Keratinocyte (primary cell): ENCODE results near the gene CMTM7. TPM values are rescaled to one million over a fixed set of nuclear protein-coding genes. Genes with fewer than 3 reads are reported as not detected.

Experiments used
- DNase-seq: peaks from one replicate; pipeline ENCODE4 v3.0.0-alpha.2; 2011; ENCODE audit warnings: low read depth, missing footprints, low spot score
- FAIRE-seq: peaks from 2 replicates; lab custom pipeline; 2011; peaks lifted over from hg19 to GRCh38; lab: Jason Lieb, UNC
- H2AFZ ChIP-seq: 2 replicates; pipeline ENCODE4 v1.6.0; 2012; ENCODE audit warnings: low read length, control low read depth, inconsistent platforms; ENCODE audit not compliant: control insufficient read depth
- H3K27ac ChIP-seq: 2 replicates; pipeline ENCODE4 v1.5.1; 2011; ENCODE audit warnings: low read length; ENCODE audit not compliant: control insufficient read depth, insufficient read depth
- H3K27me3 ChIP-seq: 3 replicates; pipeline ENCODE4 v1.6.0; 2011; ENCODE audit warnings: low read length; ENCODE audit not compliant: control insufficient read depth, insufficient read depth; ENCODE audit errors: extremely low read depth
- H3K36me3 ChIP-seq, 2 experiments: 2 replicates in 1 of 2; 3 replicates in 1 of 2; pipeline ENCODE4 v1.5.1; 2011; ENCODE audit warnings: low read length in 2 of 2, mild to moderate bottlenecking in 1 of 2; ENCODE audit not compliant: control insufficient read depth in 2 of 2, insufficient read depth in 2 of 2; ENCODE audit errors: extremely low read depth in 1 of 2
- H3K4me1 ChIP-seq: 3 replicates; pipeline ENCODE4 v1.5.1; 2011; ENCODE audit warnings: low read length; ENCODE audit not compliant: control insufficient read depth, insufficient read depth; ENCODE audit errors: extremely low read depth
- H3K4me2 ChIP-seq: 3 replicates; pipeline ENCODE4 v1.6.0; 2011; ENCODE audit warnings: low read depth, low read length; ENCODE audit not compliant: control insufficient read depth, insufficient read depth; ENCODE audit errors: extremely low read depth
- H3K4me3 ChIP-seq, 3 experiments: fragments of 200-600 bp in 1 of 3; sonication (generic) in 1 of 3; 2 replicates in 2 of 3; 3 replicates in 1 of 3; pipeline ENCODE4 v1.5.1; 2011 to 2016; ENCODE audit warnings: low read length in 3 of 3, mild to moderate bottlenecking in 3 of 3, control low read depth in 2 of 3, inconsistent platforms in 1 of 3, low read depth in 1 of 3, mixed read lengths in 1 of 3, mixed run types in 1 of 3, moderate library complexity in 1 of 3; ENCODE audit not compliant: control insufficient read depth in 2 of 3, insufficient read depth in 2 of 3; ENCODE audit errors: extremely low read depth in 1 of 3
- H3K79me2 ChIP-seq: 2 replicates; pipeline ENCODE4 v1.6.0; 2012; ENCODE audit warnings: low read length; ENCODE audit not compliant: control insufficient read depth, insufficient read depth
- H3K9ac ChIP-seq: 3 replicates; pipeline ENCODE4 v1.6.0; 2011; ENCODE audit warnings: low read length; ENCODE audit not compliant: control insufficient read depth, insufficient read depth; ENCODE audit errors: extremely low read depth
- H3K9me1 ChIP-seq: 3 replicates; pipeline ENCODE4 v1.6.0; 2011; ENCODE audit warnings: low read length; ENCODE audit not compliant: control insufficient read depth, insufficient read depth; ENCODE audit errors: extremely low read depth
- H3K9me3 ChIP-seq: 2 replicates; pipeline ENCODE4 v1.5.1; 2012; ENCODE audit warnings: low read depth, low read length; ENCODE audit not compliant: control insufficient read depth
- H4K20me1 ChIP-seq: 3 replicates; pipeline ENCODE4 v1.6.0; 2011; ENCODE audit warnings: low read length; ENCODE audit not compliant: control insufficient read depth, insufficient read depth; ENCODE audit errors: extremely low read depth
- CTCF ChIP-seq, 3 experiments: IDR thresholded peaks in 1 of 3; conservative IDR thresholded peaks in 1 of 3; optimal IDR thresholded peaks in 1 of 3; 2 replicates in 2 of 3; 3 replicates in 1 of 3; pipeline versions ENCODE3 to v1.5.1; 2011; ENCODE audit warnings: low read length in 3 of 3, mild to moderate bottlenecking in 3 of 3, moderate library complexity in 2 of 3, control low read depth in 1 of 3, inconsistent platforms in 1 of 3; ENCODE audit not compliant: insufficient read depth in 2 of 3; ENCODE audit errors: extremely low read depth in 1 of 3
- EZH2 ChIP-seq: IDR thresholded peaks from one replicate; pipeline ENCODE4 v1.6.1; 2012; ENCODE audit warnings: inconsistent platforms, mild to moderate bottlenecking, low read length, moderate library complexity
- dilution Hi-C: fragments of 300-500 bp; cut with MboI; formaldehyde crosslinking; loops from one replicate; pipeline ENCODE4 v1.7.0; 2020; ENCODE audit warnings: low sequenced_read_pairs; ENCODE audit not compliant: extremely low pct_ligation_motif_present
- polyA plus RNA-seq, 5 experiments: library from polyadenylated mRNA; depleted of rRNA in 3 of 5; stranded (reverse) in 3 of 5; stranded (forward) in 1 of 5; unstranded in 1 of 5; fragments of >200 nt; gene quantifications; 1 replicate in 1 of 5; 2 replicates in 3 of 5; 3 replicates in 1 of 5; pipeline versions ENCODE4 v1.2.1 to v1.2.3, GENCODE V29; 2011 to 2012; ENCODE audit warnings: missing spikeins in 2 of 5, low read depth in 1 of 5, low replicate concordance in 1 of 5

Gene CMTM7
- polyA plus RNA-seq, 1 donor (not counting 4 experiments of a cell fraction or from before 2014, with no cell fraction given), result 47.2 TPM

- DNase-seq (no peak), FAIRE-seq (no peak)
- TF ChIP-seq CTCF (optimal IDR thresholded peaks at IDR 0.05 in 1 of 3, IDR thresholded peaks at IDR 0.05 in 1 of 3, conservative IDR thresholded peaks at IDR 0.05 in 1 of 3; ENCODE audit: extremely low read depth in 1 of 3, insufficient read depth in 2 of 3, low read length in 3 of 3) (no peak), EZH2 (no peak)
- dilution Hi-C loops, result no loop called here
- Histone ChIP-seq H2AFZ (no peak overlapping the region), H3K4me1 (peaks cover 47% of the 10 kb centered on the region), H3K4me2 (no peak overlapping the region), H3K4me3 (no peak overlapping the region), H3K9me1 (no peaks in the 10 kb centered on the region), H3K9me3 (no peaks in the 10 kb centered on the region), H3K27me3 (no peaks in the 10 kb centered on the region), H4K20me1 (no peaks in the 10 kb centered on the region), H3K79me2 (peaks cover 77% of the 10 kb centered on the region), H3K9ac (no peak overlapping the region), H3K27ac (no peak overlapping the region), H3K36me3 (peaks cover 5 to 8% of the 10 kb centered on the region in 2 experiments)
These were observed 13.1 kb downstream of the CMTM7 start for GRCh38 chr3:32404714-32405113.

- no peak overlapping the region for H3K9ac ChIP-seq
- H3K36me3 ChIP-seq, result peaks cover 5 to 8% of the 10 kb centered on the region in 2 experiments
- dilution Hi-C loops, result no loop called here
- H3K79me2 ChIP-seq, result peaks cover 77% of the 10 kb centered on the region
- H3K9me1 ChIP-seq, result no peaks in the 10 kb centered on the region
- TF ChIP-seq EZH2 (no peak), CTCF (optimal IDR thresholded peaks at IDR 0.05 in 1 of 3, IDR thresholded peaks at IDR 0.05 in 1 of 3, conservative IDR thresholded peaks at IDR 0.05 in 1 of 3; ENCODE audit: extremely low read depth in 1 of 3, insufficient read depth in 2 of 3, low read length in 3 of 3) (no peak)
- H2AFZ ChIP-seq, result no peak overlapping the region
- FAIRE-seq, result no peak
- no peak overlapping the region for H3K4me2 ChIP-seq
- H3K27ac ChIP-seq, result no peak overlapping the region
- peaks cover 47% of the 10 kb centered on the region for H3K4me1 ChIP-seq
- H3K4me3 ChIP-seq, result no peak overlapping the region
- H3K9me3 ChIP-seq, result no peaks in the 10 kb centered on the region
- no peaks in the 10 kb centered on the region for H3K27me3 ChIP-seq
- no peak for DNase-seq
- no peaks in the 10 kb centered on the region for H4K20me1 ChIP-seq
These were observed 13.5 kb downstream of the CMTM7 start for GRCh38 chr3:32405155-32405554.
